Mesothelial cell of epicardium (in vitro differentiated cells): ENCODE measurements around the gene OGDH. TPM values are rescaled to one million over a fixed set of nuclear protein-coding genes. Genes with fewer than 3 reads are reported as not detected.
A peak's percentile ranks its signal among the peaks of the same experiment; 100 is the strongest.

ENCODE experiments used
- DNase-seq, 2 experiments: peaks; one replicate each; pipeline ENCODE4 v3.0.0; 2021; ENCODE audit warnings: low spot score in 2 of 2; ENCODE audit not compliant: unreplicated experiment in 2 of 2
- H3K27ac Mint-ChIP-seq: 2 replicates; pipeline ENCODE4 v1.8.0; 2021; ENCODE audit warnings: mixed read lengths
- H3K27me3 Mint-ChIP-seq: 2 replicates; pipeline ENCODE4 v1.8.0; 2021; ENCODE audit warnings: low read depth, mixed read lengths
- H3K36me3 Mint-ChIP-seq: 2 replicates; pipeline ENCODE4 v1.8.0; 2021; ENCODE audit warnings: mixed read lengths
- H3K4me1 Mint-ChIP-seq: 2 replicates; pipeline ENCODE4 v1.8.0; 2021; ENCODE audit warnings: mixed read lengths
- H3K4me3 Mint-ChIP-seq: 2 replicates; pipeline ENCODE4 v1.8.0; 2021; ENCODE audit warnings: mild to moderate bottlenecking, moderate library complexity, mixed read lengths
- H3K9me3 Mint-ChIP-seq: 2 replicates; pipeline ENCODE4 v1.8.0; 2021; ENCODE audit warnings: mixed read lengths
- CTCF ChIP-seq: fragments of 200-600 bp; sonication (generic); IDR thresholded peaks from one replicate; pipeline ENCODE4 v1.5.0; 2021; ENCODE audit warnings: antibody characterized with exemption; ENCODE audit not compliant: unreplicated experiment
- total RNA-seq: library from RNA; stranded (reverse); gene quantifications from 3 replicates; pipeline ENCODE4 v1.2.1, GENCODE V29; 2021

Gene OGDH
- total RNA-seq, 1 donor from 2014 or later = 71.2 TPM

GRCh38 chr7:44631458-44632115 is 25.2 kb downstream of the OGDH start:
- H3K27ac Mint-ChIP-seq = peak overlapping the region; percentile 84
- peaks cover 7% of the 10 kb centered on the region for H3K4me1 Mint-ChIP-seq
- no peak for DNase-seq
- no peak for TF ChIP-seq CTCF
- peaks cover 12% of the 10 kb centered on the region for H3K36me3 Mint-ChIP-seq
- no peak overlapping the region for H3K4me3 Mint-ChIP-seq
- no peaks in the 10 kb centered on the region for H3K9me3 Mint-ChIP-seq
- no peaks in the 10 kb centered on the region for H3K27me3 Mint-ChIP-seq

DNA sequence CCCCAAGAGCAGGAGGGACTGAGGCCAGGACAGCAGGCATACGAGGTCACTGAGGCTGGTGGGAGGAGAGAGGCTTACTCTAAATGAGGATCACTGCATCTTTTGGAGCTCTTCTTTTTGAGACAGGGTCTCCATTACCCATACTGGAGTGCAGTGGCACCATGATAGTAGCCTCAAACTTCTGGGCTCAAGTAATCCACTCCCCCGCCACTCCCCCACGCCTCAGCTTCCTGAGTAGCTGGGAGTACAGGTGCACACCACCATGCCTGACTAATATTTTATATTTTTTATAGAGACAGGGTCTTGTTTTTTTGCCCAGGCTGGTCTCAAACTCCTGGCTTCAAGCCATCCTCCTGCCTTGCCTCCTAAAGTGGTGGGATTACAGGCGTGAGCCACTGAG is 25.8 kb downstream of the OGDH start:
- no peak for TF ChIP-seq CTCF
- Mint-ChIP-seq H3K4me1 (peaks cover 7% of the 10 kb centered on the region), H3K27ac (no peak overlapping the region), H3K9me3 (no peaks in the 10 kb centered on the region), H3K27me3 (no peaks in the 10 kb centered on the region), H3K4me3 (no peak overlapping the region), H3K36me3 (peaks cover 12% of the 10 kb centered on the region)
- no peak for DNase-seq

DNA sequence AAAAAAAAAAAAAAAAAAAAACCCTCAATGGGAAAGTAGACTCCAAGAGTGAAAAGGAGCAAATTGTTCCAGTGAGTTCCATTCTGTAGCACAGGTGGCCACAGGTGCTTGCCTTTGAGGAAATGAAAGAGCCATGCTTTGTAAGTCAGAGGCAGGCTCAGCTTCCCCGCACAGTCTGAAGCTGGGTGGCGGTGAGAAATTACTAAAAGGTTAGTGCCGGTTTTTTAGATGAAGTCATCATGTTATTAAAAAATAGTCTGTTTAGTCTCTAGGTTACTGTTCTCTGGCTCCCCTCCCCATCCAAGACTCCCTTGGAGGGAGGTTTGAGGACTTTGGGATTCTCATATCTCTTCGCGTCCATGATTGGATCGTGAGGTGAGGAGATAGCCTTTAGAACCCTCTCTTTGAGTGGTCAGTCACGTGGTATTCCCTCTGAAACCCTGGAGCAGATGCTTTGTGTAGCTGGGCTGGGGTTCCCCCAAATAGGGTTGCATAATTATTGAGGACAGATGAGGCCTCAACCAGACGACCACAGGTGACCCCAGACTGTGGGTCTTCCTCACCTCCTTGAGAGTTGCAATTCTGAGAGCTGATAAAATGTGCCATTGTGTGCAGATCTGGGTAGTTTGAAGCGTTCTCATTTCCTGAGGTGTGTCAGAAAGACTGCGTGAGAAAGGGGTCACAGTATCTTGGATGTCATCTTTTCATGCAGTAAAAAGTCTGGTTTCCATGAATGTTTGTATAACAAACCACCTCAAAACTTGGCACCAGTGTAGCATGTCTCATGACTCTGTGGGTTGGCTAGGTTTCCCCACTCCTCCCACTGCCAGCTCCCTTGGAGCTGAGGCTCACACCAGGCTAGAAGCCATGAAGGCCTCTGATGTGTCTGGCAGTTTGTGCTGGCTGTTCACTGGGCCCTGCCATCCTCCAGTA is 27.1 kb downstream of the OGDH start:
- H3K4me1 Mint-ChIP-seq = peaks cover 10% of the 10 kb centered on the region
- peak overlapping the region; percentile 47 for H3K27ac Mint-ChIP-seq
- TF ChIP-seq CTCF = no peak
- peaks cover 12% of the 10 kb centered on the region for H3K36me3 Mint-ChIP-seq
- H3K9me3 Mint-ChIP-seq = no peaks in the 10 kb centered on the region
- no peak for DNase-seq
- H3K27me3 Mint-ChIP-seq = no peaks in the 10 kb centered on the region
- H3K4me3 Mint-ChIP-seq = no peak overlapping the region

- TF ChIP-seq CTCF = no peak
- H3K36me3 Mint-ChIP-seq = peaks cover 8% of the 10 kb centered on the region
- no peak overlapping the region for H3K4me3 Mint-ChIP-seq
- peaks cover 18% of the 10 kb centered on the region for H3K4me1 Mint-ChIP-seq
- peak overlapping the region; percentile 28 for H3K27ac Mint-ChIP-seq
- no peaks in the 10 kb centered on the region for H3K27me3 Mint-ChIP-seq
- no peak for DNase-seq
- no peaks in the 10 kb centered on the region for H3K9me3 Mint-ChIP-seq
Measured at GRCh38 chr7:44634187-44634838, 27.9 kb downstream of the OGDH start.

GRCh38 chr7:44634839-44635591 is 28.6 kb downstream of the OGDH start:
- H3K9me3 Mint-ChIP-seq = no peaks in the 10 kb centered on the region

More at GRCh38 chr7:44634839-44635591, 28.6 kb downstream of the OGDH start:
- no peak for DNase-seq
- no peak overlapping the region for H3K27ac Mint-ChIP-seq
- H3K4me3 Mint-ChIP-seq = no peak overlapping the region
- TF ChIP-seq CTCF = no peak
- peaks cover 25% of the 10 kb centered on the region for H3K4me1 Mint-ChIP-seq
- peaks cover 6% of the 10 kb centered on the region for H3K36me3 Mint-ChIP-seq
- no peaks in the 10 kb centered on the region for H3K27me3 Mint-ChIP-seq
